H1 (cell line): ENCODE data around the gene FTCDNL1. TPM values are rescaled to one million over a fixed set of nuclear protein-coding genes. Genes with fewer than 3 reads are reported as not detected.

Experiments
- CTCF ChIA-PET: fragments of 300-600 bp; sonication (Branson Sonifier 250); formaldehyde crosslinking; loops from one replicate; lab custom pipeline; 2021; ENCODE audit not compliant: partially characterized antibody; lab: Charles Lee
- POLR2A ChIA-PET: fragments of 300-600 bp; sonication (Branson Sonifier 250); formaldehyde crosslinking; loops from one replicate; lab custom pipeline; 2021; ENCODE audit warnings: inconsistent platforms; ENCODE audit not compliant: partially characterized antibody; lab: Charles Lee
- DNase-seq, 2 experiments: peaks; one replicate each; pipeline versions ENCODE4 v3.0.0 to v3.0.0-alpha.2; 2010 to 2022; ENCODE audit warnings: low spot score in 2 of 2, low read depth in 1 of 2, mixed read lengths in 1 of 2
- FAIRE-seq: peaks from 2 replicates; lab custom pipeline; 2011; peaks lifted over from hg19 to GRCh38; lab: Jason Lieb, UNC
- H2AFZ ChIP-seq: 2 replicates; pipeline ENCODE4 v1.8.1; 2012; ENCODE audit warnings: low read length, inconsistent platforms
- H2AK5ac ChIP-seq: 2 replicates; pipeline ENCODE4 v1.6.1; 2013; ENCODE audit warnings: low read depth, low read length
- H2BK120ac ChIP-seq: replicated peaks from 2 replicates; pipeline ENCODE3; 2013; ENCODE audit warnings: low read depth, low read length, inconsistent platforms
- H2BK12ac ChIP-seq: 2 replicates; pipeline ENCODE4 v1.6.1; 2013; ENCODE audit warnings: low read depth, low read length
- H2BK15ac ChIP-seq: 2 replicates; pipeline ENCODE4 v1.6.1; 2013; ENCODE audit warnings: low read length
- H2BK20ac ChIP-seq: 2 replicates; pipeline ENCODE4 v1.6.1; 2013; ENCODE audit warnings: low read length
- H2BK5ac ChIP-seq: 2 replicates; pipeline ENCODE4 v1.6.1; 2013; ENCODE audit warnings: low read depth, low read length
- H3K14ac ChIP-seq: 2 replicates; pipeline ENCODE4 v1.6.1; 2013; ENCODE audit warnings: inconsistent platforms; ENCODE audit not compliant: insufficient read length
- H3K18ac ChIP-seq: 2 replicates; pipeline ENCODE4 v1.6.1; 2013; ENCODE audit warnings: low read length; ENCODE audit errors: extremely low read depth
- H3K23ac ChIP-seq: 2 replicates; pipeline ENCODE4 v1.6.1; 2013; ENCODE audit warnings: inconsistent platforms; ENCODE audit not compliant: insufficient read length
- H3K23me2 ChIP-seq: 2 replicates; pipeline ENCODE4 v1.6.1; 2013; ENCODE audit warnings: low read depth, low read length
- H3K27ac ChIP-seq: 2 replicates; pipeline ENCODE4 v1.6.1; 2011; ENCODE audit warnings: low read depth, low read length, inconsistent platforms
- H3K27me3 ChIP-seq, 4 experiments: replicated peaks in 1 of 4; 1 replicate in 1 of 4; 2 replicates in 3 of 4; pipeline versions ENCODE4 v1.6.1 to v1.8.1; 2011 to 2013; ENCODE audit warnings: low read length in 3 of 4, mild to moderate bottlenecking in 3 of 4, inconsistent platforms in 2 of 4, mixed read lengths in 2 of 4, moderate library complexity in 1 of 4; ENCODE audit not compliant: control insufficient read depth in 3 of 4, insufficient read depth in 3 of 4; ENCODE audit errors: extremely low read depth in 1 of 4
- H3K36me3 ChIP-seq, 4 experiments: 2 replicates each; pipeline versions ENCODE4 v1.6.1 to v1.8.1; 2011 to 2013; ENCODE audit warnings: mild to moderate bottlenecking in 4 of 4, low read length in 3 of 4, moderate library complexity in 2 of 4, control low read depth in 1 of 4, inconsistent platforms in 1 of 4; ENCODE audit not compliant: insufficient read depth in 4 of 4, control insufficient read depth in 2 of 4
- H3K4ac ChIP-seq: replicated peaks from 2 replicates; pipeline ENCODE3; 2013; ENCODE audit warnings: low read length, low read depth, mixed read lengths, inconsistent platforms; ENCODE audit not compliant: insufficient read length
- H3K4me1 ChIP-seq, 4 experiments: replicated peaks in 1 of 4; 1 replicate in 1 of 4; 2 replicates in 3 of 4; pipeline versions ENCODE4 v1.6.1 to v1.8.1; 2011 to 2013; ENCODE audit warnings: low read length in 3 of 4, inconsistent platforms in 2 of 4, mixed read lengths in 1 of 4; ENCODE audit not compliant: insufficient read depth in 4 of 4, control insufficient read depth in 3 of 4
- H3K4me2 ChIP-seq, 2 experiments: 2 replicates each; pipeline versions ENCODE4 v1.6.1 to v1.8.1; 2011 to 2013; ENCODE audit warnings: low read depth in 2 of 2, low read length in 2 of 2, control low read depth in 1 of 2, inconsistent platforms in 1 of 2, mild to moderate bottlenecking in 1 of 2; ENCODE audit not compliant: insufficient read depth in 1 of 2
- H3K4me3 ChIP-seq, 4 experiments: fragments of 200-600, 300-600 bp in 1 of 4; sonication (generic), shearing (Covaris generic), sonication (Bioruptor Twin) in 1 of 4; 2 replicates each; pipeline versions ENCODE4 v1.5.1 to v1.8.1; 2011 to 2016; ENCODE audit warnings: low read length in 4 of 4, low read depth in 3 of 4, control low read depth in 2 of 4, inconsistent platforms in 2 of 4, mild to moderate bottlenecking in 2 of 4, mixed read lengths in 1 of 4, moderate library complexity in 1 of 4; ENCODE audit not compliant: insufficient read depth in 2 of 4; ENCODE audit errors: extremely low read depth in 1 of 4
- H3K56ac ChIP-seq: replicated peaks from 2 replicates; pipeline ENCODE3; 2013; ENCODE audit warnings: low read depth, mild to moderate bottlenecking, mixed read lengths, low read length, inconsistent platforms; ENCODE audit not compliant: insufficient read length
- H3K79me1 ChIP-seq: 2 replicates; pipeline ENCODE4 v1.6.1; 2013; ENCODE audit warnings: low read depth, low read length, control low read depth
- H3K79me2 ChIP-seq, 2 experiments: 2 replicates each; pipeline versions ENCODE4 v1.6.1 to v1.8.1; 2012 to 2013; ENCODE audit warnings: low read length in 2 of 2, mild to moderate bottlenecking in 2 of 2, inconsistent platforms in 1 of 2; ENCODE audit not compliant: insufficient read depth in 2 of 2, control insufficient read depth in 1 of 2
- H3K9ac ChIP-seq, 4 experiments: replicated peaks in 1 of 4; 1 replicate in 1 of 4; 2 replicates in 3 of 4; pipeline versions ENCODE4 v1.6.1 to v1.8.1; 2011 to 2013; ENCODE audit warnings: low read depth in 3 of 4, low read length in 3 of 4, control low read depth in 2 of 4, mild to moderate bottlenecking in 2 of 4, moderate library complexity in 2 of 4, inconsistent platforms in 1 of 4; ENCODE audit errors: extremely low read depth in 1 of 4
- H3K9me3 ChIP-seq, 2 experiments: 2 replicates each; pipeline versions ENCODE4 v1.6.1 to v1.8.1; 2012 to 2013; ENCODE audit warnings: mild to moderate bottlenecking in 2 of 2, moderate library complexity in 2 of 2, control low read depth in 1 of 2, inconsistent platforms in 1 of 2, low read depth in 1 of 2, low read length in 1 of 2, mixed read lengths in 1 of 2; ENCODE audit not compliant: insufficient read depth in 2 of 2
- H4K20me1 ChIP-seq, 2 experiments: replicated peaks in 1 of 2; 2 replicates each; pipeline versions ENCODE3 to v1.8.1; 2011 to 2013; ENCODE audit warnings: inconsistent platforms in 2 of 2, low read length in 2 of 2, mild to moderate bottlenecking in 1 of 2; ENCODE audit not compliant: insufficient read depth in 2 of 2, control insufficient read depth in 1 of 2
- H4K5ac ChIP-seq: 2 replicates; pipeline ENCODE4 v1.6.1; 2013; ENCODE audit warnings: low read length, low read depth, mixed read lengths, inconsistent platforms; ENCODE audit not compliant: insufficient read length
- H4K8ac ChIP-seq: 2 replicates; pipeline ENCODE4 v1.8.0; 2013; ENCODE audit warnings: mild to moderate bottlenecking, moderate library complexity, low read length, inconsistent platforms; ENCODE audit not compliant: insufficient read depth; ENCODE audit errors: extremely low read depth
- H4K91ac ChIP-seq: replicated peaks from 2 replicates; pipeline ENCODE3; 2013; ENCODE audit warnings: low read length, mixed read lengths, inconsistent platforms; ENCODE audit not compliant: insufficient read length
- ASH2L ChIP-seq: fragments of 200-600, 300-600 bp; sonication (generic); IDR thresholded peaks from one replicate; pipeline ENCODE4 v1.7.1; 2017; ENCODE audit warnings: low read length
- CBX8 ChIP-seq: fragments of 300-800, 300-1000 bp; sonication (generic); IDR thresholded peaks from 2 replicates; pipeline ENCODE4 v1.7.1; 2016; ENCODE audit warnings: low read depth, low read length, borderline replicate concordance
- HDAC2 ChIP-seq, 2 experiments: fragments of 300-600 bp in 1 of 2; sonication (generic) in 1 of 2; IDR thresholded peaks; 2 replicates each; pipeline ENCODE4 v1.6.1; 2011 to 2012; ENCODE audit warnings: low read depth in 2 of 2, low read length in 2 of 2, mild to moderate bottlenecking in 2 of 2, moderate library complexity in 2 of 2, borderline replicate concordance in 1 of 2, inconsistent platforms in 1 of 2
- HDAC6 ChIP-seq: IDR thresholded peaks from one replicate; pipeline ENCODE4 v1.7.1; 2012; ENCODE audit warnings: low read depth, mild to moderate bottlenecking, inconsistent platforms, low read length, moderate library complexity
- KDM4A ChIP-seq: IDR thresholded peaks from one replicate; pipeline ENCODE4 v1.7.1; 2012; ENCODE audit warnings: low read depth, mild to moderate bottlenecking, moderate library complexity, low read length, inconsistent platforms; ENCODE audit not compliant: severe bottlenecking
- MAX ChIP-seq: IDR thresholded peaks from 2 replicates; pipeline ENCODE4 v1.6.1; 2012; ENCODE audit warnings: inconsistent platforms
- POLR2AphosphoS5 ChIP-seq: IDR thresholded peaks from 2 replicates; pipeline ENCODE4 v1.6.1; 2011; ENCODE audit warnings: low read depth, low read length
- RNF2 ChIP-seq: fragments of 200-900, 300-1000 bp; sonication (generic); IDR thresholded peaks from 2 replicates; pipeline ENCODE4 v1.7.1; 2016; ENCODE audit warnings: borderline replicate concordance, low read depth, mild to moderate bottlenecking, antibody characterized with exemption, low read length; ENCODE audit not compliant: poor library complexity, severe bottlenecking; ENCODE audit errors: missing control alignments
- SIN3A ChIP-seq, 2 experiments: IDR thresholded peaks in 1 of 2; conservative IDR thresholded peaks in 1 of 2; 2 replicates each; pipeline ENCODE4 v1.6.1; 2011 to 2012; ENCODE audit warnings: low read length in 2 of 2, improper control_type of control experiment in 1 of 2, low read depth in 1 of 2, mild to moderate bottlenecking in 1 of 2
- SP1 ChIP-seq: IDR thresholded peaks from 2 replicates; pipeline ENCODE4 v1.6.1; 2011; ENCODE audit warnings: low read depth, low read length
- TAF7 ChIP-seq: optimal IDR thresholded peaks from 2 replicates; pipeline ENCODE3; 2011; ENCODE audit warnings: low read depth, mild to moderate bottlenecking, inconsistent platforms, low read length, moderate library complexity, borderline replicate concordance
- WGBS, 2 experiments: shearing (Covaris generic) in 1 of 2; methylation state at CpG; one replicate each; pipeline versions ENCODE4 v1.1.6 to v1.1.7; 2013 to 2015; ENCODE audit warnings: low lambda C conversion rate in 2 of 2, mixed read lengths in 2 of 2, inconsistent platforms in 1 of 2, low coverage in 1 of 2, missing lambda C conversion rate in 1 of 2; ENCODE audit not compliant: insufficient replicate concordance in 2 of 2, insufficient coverage in 1 of 2, insufficient read length in 1 of 2; ENCODE audit errors: extremely low coverage in 1 of 2, missing lambda C conversion rate in 1 of 2; 5-methylcytosine and 5-hydroxymethylcytosine counted together
- polyA plus RNA-seq, 7 experiments: library from polyadenylated mRNA; depleted of rRNA in 3 of 7; stranded (reverse) in 5 of 7; unstranded in 2 of 7; fragments of >200 nt in 5 of 7; fragments of 200-250 nt in 2 of 7; gene quantifications; 1 replicate in 5 of 7; 2 replicates in 1 of 7; 4 replicates in 1 of 7; pipeline versions ENCODE4 v1.2.1 to v1.2.3, GENCODE V29; 2011 to 2013; ENCODE audit warnings: missing spikeins in 2 of 7, mixed read lengths in 2 of 7
- total RNA-seq: library from RNA; stranded (reverse); fragmentation: NEBNext Ultra II Directional; extraction: Animal tissue kit (Norgen Biotek cat#: 25700); gene quantifications from 2 replicates; pipeline ENCODE4 v1.2.1, GENCODE V29; 2021
- TF ChIP-seq, protein P1 (sequence below): IDR thresholded peaks from 2 replicates; pipeline ENCODE4 v1.6.1; 2011; ENCODE audit warnings: low read length, improper control_type of control experiment

The FTCDNL1 gene
- total and polyA plus RNA-seq, 2 of the 8 experiments (the other 6 are each of a cell fraction or from before 2014, with no cell fraction given): 0.41 to 0.97 TPM

DNA sequence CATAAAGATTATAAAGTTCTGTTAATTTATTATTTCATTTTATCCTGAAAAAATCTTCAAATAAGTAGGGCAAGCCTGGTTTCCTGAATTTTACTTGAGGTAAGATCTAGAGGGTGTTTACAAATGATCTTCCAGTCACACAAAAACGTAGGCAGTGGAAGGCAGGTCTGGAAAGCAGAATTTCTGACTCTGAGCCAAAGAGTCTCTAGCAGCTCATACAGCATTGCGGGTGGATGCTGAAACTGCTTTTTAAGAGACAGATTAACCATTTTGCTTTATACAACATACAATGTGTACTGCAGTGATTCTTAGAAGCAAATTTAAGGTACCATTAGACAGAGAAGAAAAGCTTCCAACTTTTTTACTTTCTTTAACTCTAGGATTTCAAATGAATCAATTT, 117.0 kb downstream of the FTCDNL1 start:
- Histone ChIP-seq H3K27me3 (no peaks in the 10 kb centered on the region), H4K20me1 (no peaks in the 10 kb centered on the region), H4K5ac (no peak overlapping the region), H2BK20ac (no peak overlapping the region), H2BK12ac (no peak overlapping the region), H2BK5ac (no peak overlapping the region), H3K23ac (no peak overlapping the region), H3K36me3 (no peaks in the 10 kb centered on the region), H3K18ac (no peak overlapping the region), H4K8ac (no peak overlapping the region), H3K9me3 (no peaks in the 10 kb centered on the region), H3K27ac (no peak overlapping the region), H3K56ac (no peak overlapping the region), H3K9ac (no peak overlapping the region; a peak in 1 of 7 replicates), H3K79me1 (no peaks in the 10 kb centered on the region), H2BK15ac (no peak overlapping the region), H3K14ac (no peak overlapping the region), H4K91ac (no peak overlapping the region), H2AK5ac (no peak overlapping the region), H3K4ac (no peak overlapping the region), H3K4me3 (no peak overlapping the region), H3K79me2 (no peaks in the 10 kb centered on the region), H2AFZ (no peak overlapping the region), H3K4me2 (no peak overlapping the region), H3K4me1 (no peaks in the 10 kb centered on the region), H2BK120ac (no peak overlapping the region), H3K23me2 (no peaks in the 10 kb centered on the region)
- ChIA-PET CTCF (interaction anchor here (0.6 to 1.2 kb wide), 4 partner anchors 69 to 141 kb away, joined by 3 to 4 read pairs (median 4); no protein-coding TSS in a partner anchor), POLR2A (no interaction called here)
- no peak for FAIRE-seq
- WGBS, 2 experiments: 88% methylated on average over 2 of the region's 2 CpGs; no CpG with 5 or more reads in 1 of the 2 experiments
- no peak for DNase-seq
- TF ChIP-seq CBX8: no peak
- TF ChIP-seq TAF7: no peak
- TF ChIP-seq, protein P1, sequence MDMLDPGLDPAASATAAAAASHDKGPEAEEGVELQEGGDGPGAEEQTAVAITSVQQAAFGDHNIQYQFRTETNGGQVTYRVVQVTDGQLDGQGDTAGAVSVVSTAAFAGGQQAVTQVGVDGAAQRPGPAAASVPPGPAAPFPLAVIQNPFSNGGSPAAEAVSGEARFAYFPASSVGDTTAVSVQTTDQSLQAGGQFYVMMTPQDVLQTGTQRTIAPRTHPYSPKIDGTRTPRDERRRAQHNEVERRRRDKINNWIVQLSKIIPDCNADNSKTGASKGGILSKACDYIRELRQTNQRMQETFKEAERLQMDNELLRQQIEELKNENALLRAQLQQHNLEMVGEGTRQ: no peak
- no peak for TF ChIP-seq RNF2
- no peak for TF ChIP-seq KDM4A
- TF ChIP-seq HDAC6: no peak
- no peak for TF ChIP-seq SIN3A (conservative IDR thresholded peaks at IDR 0.05 in 1 of 2, IDR thresholded peaks at IDR 0.05 in 1 of 2; ENCODE audit: low read depth in 1 of 2, low read length in 2 of 2)
- no peak for TF ChIP-seq SP1
- no peak for TF ChIP-seq ASH2L
- no peak for TF ChIP-seq HDAC2 (IDR thresholded peaks at IDR 0.05; ENCODE audit: borderline replicate concordance in 1 of 2, low read depth in 2 of 2, low read length in 2 of 2)
- TF ChIP-seq MAX: no peak
- no peak for TF ChIP-seq POLR2AphosphoS5
